HG03575 (cell line): Measurements from ENCODE around the gene ZDHHC8.

Experiments used
- ATAC-seq: cut with Tn5 transposase; IDR thresholded peaks from one replicate; pipeline ENCODE4 v1.9.1; 2021; ENCODE audit not compliant: unreplicated experiment, insufficient number of reproducible peaks, low FRiP score; ENCODE audit errors: extremely low read depth

The ZDHHC8 gene

DNA sequence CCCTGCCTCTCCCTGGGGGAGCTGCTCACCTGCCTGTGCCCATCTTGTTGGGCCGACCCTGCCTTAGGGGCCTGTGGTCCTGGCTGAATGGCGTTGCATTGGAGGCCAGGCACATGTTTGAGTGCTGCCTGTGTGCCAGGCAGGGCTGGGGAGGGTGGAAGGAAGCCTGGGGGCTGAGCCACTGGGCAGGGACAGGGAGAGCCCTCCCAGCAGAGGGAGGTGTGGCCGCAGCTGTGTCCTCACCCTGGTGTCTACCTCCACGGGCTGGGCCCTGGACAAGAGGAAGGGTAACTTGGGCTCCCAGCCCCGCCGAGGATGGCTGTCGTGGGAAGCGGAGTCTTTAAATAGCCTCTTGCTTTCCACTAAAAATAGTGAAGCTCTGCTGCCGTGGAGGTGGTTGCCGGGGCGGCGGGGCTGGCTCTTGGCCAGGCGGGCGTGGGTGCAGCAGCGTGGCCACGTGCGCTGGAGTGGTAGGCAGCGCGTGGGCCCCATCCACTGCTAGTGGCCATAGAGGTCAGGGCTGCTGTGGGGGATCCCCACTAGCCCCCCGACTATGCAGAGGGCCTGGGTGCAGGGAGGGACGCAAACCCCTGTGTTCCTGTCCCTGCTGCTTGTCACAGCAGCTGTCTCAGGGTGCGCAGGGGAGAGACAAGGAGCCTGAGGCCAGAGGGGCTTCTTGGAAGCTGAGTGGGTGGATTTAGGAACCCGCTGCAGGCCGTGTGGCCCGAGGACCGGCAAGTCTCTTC lies 6.2 kb downstream of the ZDHHC8 start:
- ATAC-seq = no peak

DNA sequence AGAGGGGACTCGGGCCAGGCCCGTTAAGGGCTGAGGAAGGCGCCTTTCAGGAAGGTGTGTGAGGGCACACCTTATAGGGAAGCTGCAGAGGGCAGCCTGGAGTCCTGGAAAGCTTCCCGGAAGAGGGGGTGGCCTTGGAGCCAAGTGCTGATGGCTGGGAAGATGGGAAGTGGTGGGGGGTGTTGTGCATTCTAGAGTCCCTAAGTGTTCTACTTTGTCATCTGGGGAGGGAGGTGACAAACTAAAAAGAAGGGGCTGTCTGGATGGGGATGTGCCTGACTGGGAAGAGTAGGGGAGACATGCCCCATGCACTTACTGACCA lies 6.8 kb downstream of the ZDHHC8 start:
- no peak for ATAC-seq

GRCh38 chr22:20138868-20139267 lies 7.3 kb downstream of the ZDHHC8 start:
- no peak for ATAC-seq

- no peak for ATAC-seq
These were observed 7.9 kb downstream of the ZDHHC8 start for GRCh38 chr22:20139391-20140106.

DNA sequence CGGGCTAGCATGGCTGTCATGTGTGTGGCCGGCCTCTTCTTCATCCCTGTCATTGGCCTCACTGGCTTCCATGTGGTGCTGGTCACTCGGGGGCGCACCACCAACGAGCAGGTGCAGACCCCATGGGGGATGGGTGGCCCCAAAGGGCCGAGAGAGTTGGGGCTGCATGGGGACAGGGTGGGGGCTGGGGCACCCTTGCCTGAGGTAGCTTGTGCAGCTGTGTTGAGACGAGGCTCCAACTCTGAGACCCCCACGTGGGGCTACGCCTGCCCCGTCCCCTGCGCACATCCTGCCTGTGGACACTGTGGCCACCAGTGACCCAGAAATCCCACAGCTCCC lies 8.5 kb downstream of the ZDHHC8 start:
- no peak for ATAC-seq

GRCh38 chr22:20140521-20140964 lies 8.9 kb downstream of the ZDHHC8 start:
- ATAC-seq = no peak

DNA sequence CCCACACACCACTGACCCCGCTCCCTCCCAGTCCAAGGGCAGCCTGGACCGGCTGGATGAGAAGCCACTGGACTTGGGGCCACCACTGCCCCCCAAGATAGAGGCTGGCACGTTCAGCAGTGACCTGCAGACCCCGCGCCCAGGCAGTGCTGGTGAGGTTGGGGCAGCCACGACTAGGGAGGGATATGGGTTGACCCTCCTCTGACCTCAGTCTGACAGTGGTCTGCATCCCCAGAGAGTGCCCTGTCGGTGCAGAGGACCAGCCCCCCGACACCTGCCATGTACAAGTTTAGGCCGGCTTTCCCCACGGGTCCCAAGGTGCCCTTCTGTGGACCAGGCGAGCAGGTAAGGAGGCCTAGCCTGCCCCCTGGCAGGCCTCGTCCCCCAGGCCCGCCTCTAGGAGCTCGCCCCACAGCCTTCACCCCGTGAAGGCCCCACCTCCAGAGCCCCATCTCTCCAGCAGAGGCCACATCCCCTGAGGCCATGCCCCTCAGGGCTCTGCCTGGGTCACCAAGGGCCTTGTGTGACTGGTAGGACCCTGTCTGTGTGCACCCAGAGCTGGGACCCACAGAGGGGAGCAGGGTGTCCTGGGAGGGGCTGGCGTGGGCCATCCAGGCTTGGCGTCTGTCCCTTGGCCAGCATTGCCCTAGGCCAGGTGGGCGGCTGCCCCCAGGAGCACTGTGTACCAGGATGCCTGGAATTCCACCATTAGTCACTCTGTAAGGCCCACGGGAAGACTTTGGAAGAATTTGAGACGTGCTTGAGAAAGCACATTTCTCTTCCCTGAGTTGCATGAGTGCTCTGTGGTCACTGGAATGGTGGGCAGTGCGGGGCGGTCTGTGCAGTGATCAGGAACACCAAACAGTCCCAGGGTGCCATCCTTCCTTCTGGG lies 9.8 kb downstream of the ZDHHC8 start:
- no peak for ATAC-seq

DNA sequence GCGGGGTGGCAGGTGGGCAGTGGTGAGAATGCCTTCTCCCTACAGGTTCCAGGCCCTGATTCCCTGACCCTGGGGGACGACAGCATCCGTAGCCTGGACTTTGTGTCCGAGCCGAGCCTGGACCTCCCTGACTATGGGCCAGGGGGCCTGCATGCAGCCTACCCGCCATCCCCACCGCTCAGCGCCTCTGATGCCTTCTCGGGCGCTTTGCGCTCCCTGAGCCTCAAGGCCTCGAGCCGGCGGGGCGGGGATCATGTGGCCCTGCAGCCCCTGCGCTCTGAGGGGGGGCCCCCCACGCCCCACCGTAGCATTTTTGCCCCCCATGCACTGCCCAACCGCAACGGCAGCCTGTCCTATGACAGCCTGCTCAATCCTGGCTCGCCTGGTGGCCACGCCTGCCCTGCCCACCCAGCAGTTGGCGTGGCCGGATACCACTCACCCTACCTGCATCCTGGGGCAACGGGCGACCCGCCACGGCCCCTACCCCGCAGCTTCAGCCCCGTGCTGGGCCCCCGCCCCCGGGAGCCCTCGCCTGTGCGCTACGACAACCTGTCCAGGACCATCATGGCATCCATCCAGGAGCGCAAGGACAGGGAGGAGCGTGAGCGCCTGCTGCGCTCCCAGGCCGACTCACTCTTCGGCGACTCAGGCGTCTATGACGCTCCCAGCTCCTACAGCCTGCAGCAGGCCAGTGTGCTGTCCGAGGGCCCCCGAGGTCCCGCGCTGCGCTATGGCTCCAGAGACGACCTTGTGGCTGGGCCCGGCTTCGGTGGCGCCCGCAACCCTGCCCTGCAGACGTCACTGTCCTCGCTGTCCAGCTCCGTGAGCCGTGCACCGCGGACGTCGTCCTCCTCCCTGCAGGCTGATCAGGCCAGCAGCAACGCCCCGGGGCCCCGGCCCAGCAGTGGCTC lies 11.4 kb downstream of the ZDHHC8 start:
- ATAC-seq = no peak

GRCh38 chr22:20143883-20144665 lies 12.5 kb downstream of the ZDHHC8 start:
- no peak for ATAC-seq

DNA sequence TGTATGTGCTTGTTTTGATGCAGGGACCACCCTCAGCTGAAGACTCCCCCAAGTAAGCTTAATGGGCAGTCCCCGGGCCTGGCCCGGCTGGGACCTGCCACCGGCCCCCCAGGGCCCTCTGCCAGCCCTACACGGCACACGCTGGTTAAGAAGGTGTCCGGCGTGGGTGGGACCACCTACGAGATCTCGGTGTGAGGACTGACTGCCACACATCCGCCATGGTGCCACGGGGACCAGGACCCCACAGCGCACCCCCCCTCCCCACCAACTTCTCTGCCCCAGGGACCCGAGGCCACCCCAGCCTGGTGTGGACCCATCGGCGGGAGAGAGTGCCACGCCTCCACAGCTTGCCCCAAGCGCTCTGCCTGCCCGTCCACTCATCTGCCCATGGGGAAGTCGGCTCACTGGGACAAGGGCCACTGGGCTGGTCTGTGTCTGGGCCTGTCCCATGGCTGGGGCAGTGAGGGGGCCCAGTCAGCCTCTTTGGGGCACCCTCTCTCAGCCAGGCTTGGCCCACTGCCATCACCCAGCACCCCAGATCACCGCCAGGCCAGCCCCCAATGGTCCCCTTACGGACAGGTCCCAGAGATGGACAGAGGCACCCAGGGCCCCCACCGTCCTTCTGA lies 13.7 kb downstream of the ZDHHC8 start:
- ATAC-seq = no peak

DNA sequence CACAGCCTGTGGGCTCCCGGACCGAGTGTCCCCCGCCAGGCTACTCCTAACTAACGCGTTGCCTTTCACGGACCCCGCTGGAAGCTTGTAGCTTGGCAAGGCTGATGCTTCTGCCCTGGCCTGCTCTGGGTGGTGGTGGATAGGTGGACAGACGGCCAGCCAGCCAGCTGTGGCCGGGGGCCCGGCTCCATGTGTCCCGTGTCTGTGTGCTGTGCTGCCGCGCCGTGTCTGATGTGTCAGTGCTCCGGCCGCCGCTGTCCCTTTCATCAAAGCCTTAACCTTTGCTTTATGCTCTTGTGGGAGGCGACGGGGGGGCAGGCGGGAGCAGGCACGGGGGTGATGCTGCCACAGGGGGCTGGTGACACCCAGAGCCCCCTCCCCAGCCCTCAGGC lies 14.2 kb downstream of the ZDHHC8 start:
- no peak for ATAC-seq

GRCh38 chr22:20146777-20147176 lies 15.2 kb downstream of the ZDHHC8 start:
- ATAC-seq = no peak

DNA sequence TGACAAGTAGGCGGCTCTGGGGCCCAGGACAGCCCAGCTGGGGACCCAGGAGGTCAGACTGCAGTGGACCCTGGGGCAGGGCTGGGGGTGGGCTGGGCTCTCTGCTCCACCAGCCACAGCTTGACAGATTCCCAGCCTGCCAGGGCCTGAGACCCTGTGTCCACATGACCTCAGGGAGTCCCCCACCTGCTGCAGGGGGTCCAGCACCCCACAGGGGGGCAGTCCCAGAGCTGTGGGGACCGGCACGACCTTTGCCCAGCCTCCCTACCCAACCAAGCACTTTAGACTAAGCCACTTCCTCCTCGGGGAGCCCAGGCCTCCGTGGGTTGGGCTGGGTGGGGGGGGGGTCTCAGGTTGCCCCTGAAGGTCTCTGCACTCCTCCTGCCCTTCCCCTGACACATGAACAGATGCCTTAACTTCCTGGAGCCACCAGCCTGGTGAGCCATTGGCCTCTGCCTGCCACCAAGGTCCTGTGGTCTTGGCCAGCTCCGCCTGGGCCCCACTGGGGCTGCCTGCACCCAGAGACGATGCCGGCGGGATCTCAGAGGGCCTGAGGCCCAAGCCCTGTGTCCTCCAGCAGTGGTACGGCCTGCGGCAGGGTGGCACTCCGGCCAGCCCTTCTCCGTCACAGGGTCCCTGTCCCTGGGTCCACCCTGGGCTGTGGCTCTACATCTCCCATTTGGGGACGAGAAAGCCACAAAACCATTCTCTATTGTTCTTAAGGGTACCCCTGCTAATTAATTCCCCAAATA lies 15.8 kb downstream of the ZDHHC8 start:
- ATAC-seq = no peak

DNA sequence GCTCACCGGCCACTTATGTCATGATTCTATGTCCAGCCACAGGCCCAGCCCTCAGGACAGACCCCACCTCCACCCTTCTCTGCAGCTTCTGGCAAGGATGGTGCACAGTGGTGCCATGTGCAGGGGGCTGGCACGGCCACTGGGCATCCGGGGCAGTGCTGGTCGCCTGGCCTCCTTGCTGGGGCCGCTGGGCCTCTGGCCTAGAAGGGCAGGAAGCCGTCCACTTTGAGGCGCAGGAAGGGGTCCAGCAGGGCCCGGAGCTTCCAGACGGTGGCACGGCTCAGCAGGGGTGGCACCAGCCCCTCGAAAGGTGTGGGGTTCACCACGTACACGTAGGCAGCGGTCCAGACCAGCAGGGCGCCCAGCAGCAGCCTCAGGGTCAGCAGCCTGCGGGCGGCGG lies 16.8 kb downstream of the ZDHHC8 start:
- no peak for ATAC-seq

DNA sequence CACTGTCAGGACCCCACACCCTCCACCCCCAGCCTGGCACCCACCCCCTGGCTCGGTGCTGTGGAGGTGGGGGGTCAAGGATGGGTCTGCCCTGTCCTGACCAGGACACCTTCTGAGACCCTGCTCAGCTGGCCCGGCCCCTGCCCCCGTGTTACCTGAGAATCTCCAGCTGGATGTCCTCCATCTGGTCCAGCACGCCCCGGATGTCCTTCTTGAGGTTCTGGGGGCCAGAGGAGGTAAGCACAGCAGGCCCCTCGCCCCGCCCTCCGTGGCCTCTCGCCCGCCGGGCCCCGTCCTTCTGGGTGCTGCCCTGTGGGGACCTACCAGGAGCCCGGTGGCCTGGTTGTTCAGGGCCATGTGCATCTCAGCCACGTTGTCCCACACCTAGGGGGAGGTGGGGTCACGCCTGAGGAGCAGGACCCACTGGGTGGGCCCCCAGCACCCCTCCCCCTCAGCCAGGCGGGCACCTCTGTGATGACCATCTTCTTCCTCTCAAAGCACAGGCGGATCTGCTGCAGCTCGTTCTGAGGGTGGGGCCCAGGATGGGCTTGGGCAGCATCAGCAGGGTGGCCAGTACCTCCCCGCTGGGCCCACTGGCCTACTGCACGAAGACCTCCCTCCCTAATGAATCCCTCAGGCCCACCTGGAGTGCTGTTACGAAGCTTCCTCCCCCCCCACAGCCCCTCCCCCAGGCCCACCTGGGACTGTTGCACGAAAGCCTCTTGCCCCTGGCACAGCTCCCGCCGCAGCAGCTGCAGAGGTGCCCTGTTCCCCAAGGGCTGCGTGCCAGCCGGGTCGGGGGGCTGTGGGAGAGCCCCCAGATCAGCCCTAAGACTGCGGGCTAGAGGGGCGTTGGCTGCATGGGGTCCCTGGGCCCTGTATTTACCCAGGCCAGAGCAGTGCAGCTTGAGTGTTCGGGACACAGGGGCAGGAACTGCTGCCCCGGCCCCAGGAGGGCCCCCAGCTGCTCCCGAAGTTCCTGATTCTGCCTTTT lies 17.9 kb downstream of the ZDHHC8 start:
- no peak for ATAC-seq
